Activated CD4-positive, alpha-beta T cell treated with anti-CD3 and anti-CD28 coated beads, Interleukin-2, Interleukin-6, amounts not matched to agents 100 ng/mL and 50 ng/mL, durations not matched to agents 16 hours and 8 hours (primary cell): Measurements from ENCODE around the gene P3H4.
A peak's percentile ranks its signal among the peaks of the same experiment; 100 is the strongest.
"Not testable (repeated sequence)": the region's sequence is repeated elsewhere in the genome, so short reads cannot be mapped to it uniquely, and the experiment has no call there.

Source experiments
- DNase-seq: peaks from one replicate; pipeline ENCODE4 v3.0.0-alpha.2; 2020

Gene P3H4

GRCh38 chr17:41811549-41812380 is at the start of gene P3H4:
TSS of gene P3H4 (minus strand) at chr17:41811949. CDS start at chr17:41811915, 34 bp downstream.
- peak; percentile 65 for DNase-seq

GRCh38 chr17:41860254-41860931 is 48.6 kb upstream of the P3H4 start:
- no peak for DNase-seq

GRCh38 chr17:41851382-41851781 is 39.6 kb upstream of the P3H4 start:
- not testable (repeated sequence) for DNase-seq

GRCh38 chr17:41849251-41849990 is 37.7 kb upstream of the P3H4 start:
- no peak for DNase-seq

GRCh38 chr17:41848788-41849187 is 37.0 kb upstream of the P3H4 start:
- no peak for DNase-seq

GRCh38 chr17:41844971-41845370 is 33.2 kb upstream of the P3H4 start:
- DNase-seq = no peak

- DNase-seq = not testable (repeated sequence)
Observed at GRCh38 chr17:41840781-41841180, 29.0 kb upstream of the P3H4 start.

DNA sequence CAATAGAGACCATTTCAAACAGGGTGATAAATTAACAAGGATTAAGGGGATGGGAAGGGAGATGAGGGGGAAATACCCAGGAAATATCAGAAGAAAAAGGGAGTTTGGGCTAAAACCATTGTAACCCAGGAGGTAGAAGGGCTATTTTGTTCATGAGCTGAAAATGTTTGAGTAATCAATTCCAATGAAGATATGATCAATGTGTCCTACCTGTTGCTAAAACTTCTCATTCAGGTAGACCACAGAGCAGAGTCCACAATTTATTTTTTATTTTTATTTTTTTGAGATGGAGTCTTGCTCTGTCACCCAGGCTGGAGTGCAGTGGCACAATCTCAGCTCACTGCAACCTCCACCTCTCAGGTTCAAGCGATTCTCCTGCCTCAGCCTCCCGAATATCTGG is 27.7 kb upstream of the P3H4 start:
- not testable (repeated sequence) for DNase-seq

GRCh38 chr17:41837761-41838538 is 26.2 kb upstream of the P3H4 start, which contains the start of gene KLHL10:
TSS of gene KLHL10 (plus strand) at chr17:41837825. CDS start at chr17:41837933, 108 bp downstream.
- DNase-seq = no peak

- no peak for DNase-seq
Observed at GRCh38 chr17:41836550-41837196, 24.9 kb upstream of the P3H4 start.

DNA sequence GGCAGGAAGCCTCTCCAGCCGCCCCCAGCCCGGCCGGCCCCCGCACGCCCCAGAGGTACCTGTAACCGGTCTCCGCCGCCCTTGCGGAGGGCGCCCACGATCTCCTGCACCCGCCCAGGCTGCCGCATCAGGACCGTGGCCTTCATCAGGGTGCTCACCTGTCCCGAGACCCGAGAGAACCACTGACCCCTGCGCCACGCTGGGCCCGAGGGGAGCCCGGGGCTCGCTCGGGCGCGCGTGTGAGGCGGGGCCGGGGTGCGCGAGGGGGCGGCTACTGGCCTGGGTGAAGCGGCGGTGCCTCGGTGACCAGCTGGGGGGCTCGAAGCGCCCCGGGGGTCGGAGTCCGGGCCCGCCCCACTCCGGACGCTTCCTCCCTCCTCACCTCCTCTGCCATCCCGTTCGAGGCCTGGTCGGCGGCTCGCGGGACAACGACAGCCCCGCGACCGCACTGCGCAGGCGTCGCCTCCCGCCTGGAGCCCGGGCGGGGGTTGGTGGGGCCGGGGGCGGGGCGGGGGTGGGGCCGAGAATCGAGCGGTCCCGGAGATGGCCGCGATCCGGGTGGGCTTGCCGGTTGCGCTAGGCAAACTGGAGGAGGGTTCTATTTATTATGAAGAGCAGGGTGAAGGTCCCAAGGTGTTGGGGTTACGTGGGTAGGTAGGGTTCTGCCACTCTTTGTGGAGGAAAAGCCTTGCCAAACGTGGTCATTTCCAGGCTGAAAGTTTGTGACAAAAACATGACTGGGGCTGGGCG is 24.2 kb upstream of the P3H4 start, which contains the start of gene NT5C3B:
Gene NT5C3B (minus strand): TSS at position 433 of the 750 bp plus-strand sequence. CDS start 39 bp downstream, at position 394.
- DNase-seq = peak; percentile 74

GRCh38 chr17:41835214-41835799 is 23.6 kb upstream of the P3H4 start:
- no peak for DNase-seq

DNA sequence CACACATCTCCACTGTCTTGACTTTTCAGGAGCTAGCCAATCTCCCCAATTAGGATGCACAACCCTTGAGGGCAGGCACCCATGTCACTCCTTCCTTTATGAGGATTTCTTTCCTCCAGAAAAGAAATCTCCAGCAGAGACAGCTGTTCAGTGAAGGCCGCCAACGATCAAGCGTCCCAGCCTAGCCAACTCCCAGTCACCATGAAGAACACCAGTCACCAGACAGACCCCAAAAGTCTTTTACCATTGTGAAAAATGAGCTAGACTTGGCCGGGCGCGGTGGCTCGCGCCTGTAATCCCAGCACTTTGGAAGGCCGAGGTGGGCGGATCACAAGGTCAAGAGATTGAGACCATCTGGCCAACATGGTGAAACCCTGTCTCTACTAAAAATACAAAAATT is 18.2 kb upstream of the P3H4 start:
- not testable (repeated sequence) for DNase-seq

DNA sequence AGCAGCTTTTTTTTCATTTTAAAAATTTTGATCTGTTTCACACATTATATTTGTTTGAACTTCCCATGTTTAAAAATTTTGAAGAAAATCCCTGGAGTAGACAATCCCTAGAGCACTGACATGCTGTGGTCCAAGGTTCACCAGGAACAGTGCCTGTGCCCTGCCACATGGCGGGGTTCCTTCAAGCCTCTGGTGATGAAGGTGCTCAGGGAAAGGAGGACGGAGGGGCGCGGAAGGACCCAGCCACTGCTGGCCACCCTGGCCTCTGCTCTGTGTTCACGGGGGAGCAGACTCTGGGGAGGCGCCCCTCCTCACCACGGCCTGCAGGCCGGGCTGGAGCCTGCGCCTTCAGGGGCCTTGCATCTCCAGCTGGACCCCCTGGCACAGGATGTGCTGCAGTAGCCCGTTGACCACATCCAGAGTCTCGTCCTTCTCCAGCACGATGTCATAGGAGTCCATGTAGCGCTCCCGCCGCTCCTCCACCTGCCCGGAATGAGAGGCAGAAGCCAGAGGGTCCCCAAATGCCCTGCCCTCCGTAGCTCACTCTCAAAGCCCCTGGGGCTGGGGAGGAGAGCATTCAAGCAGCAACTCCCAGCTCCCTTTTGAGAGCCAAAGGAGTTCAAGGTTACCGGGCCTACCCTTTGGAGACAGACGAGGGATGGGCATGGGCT is 13.6 kb upstream of the P3H4 start:
- no peak for DNase-seq

DNA sequence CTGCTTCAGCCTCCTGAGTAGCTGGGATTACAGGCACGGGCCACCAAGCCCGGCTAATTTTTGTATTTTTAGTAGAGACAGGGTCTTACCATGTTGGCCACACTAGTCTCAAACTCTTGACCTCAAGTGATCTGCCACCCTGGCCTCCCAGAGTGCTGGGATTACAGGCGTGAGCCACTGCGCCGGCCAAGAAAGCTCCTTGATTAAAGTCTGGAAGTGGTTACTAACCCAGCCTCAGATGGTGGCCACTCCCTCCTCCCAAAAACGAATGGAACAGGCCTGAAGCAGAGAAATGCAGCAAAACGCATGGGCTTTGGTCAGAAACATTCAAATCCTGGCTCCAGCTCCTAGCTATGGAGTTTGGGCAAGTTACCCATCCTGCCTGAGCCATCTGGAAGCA is 12.3 kb upstream of the P3H4 start:
- no peak for DNase-seq

DNA sequence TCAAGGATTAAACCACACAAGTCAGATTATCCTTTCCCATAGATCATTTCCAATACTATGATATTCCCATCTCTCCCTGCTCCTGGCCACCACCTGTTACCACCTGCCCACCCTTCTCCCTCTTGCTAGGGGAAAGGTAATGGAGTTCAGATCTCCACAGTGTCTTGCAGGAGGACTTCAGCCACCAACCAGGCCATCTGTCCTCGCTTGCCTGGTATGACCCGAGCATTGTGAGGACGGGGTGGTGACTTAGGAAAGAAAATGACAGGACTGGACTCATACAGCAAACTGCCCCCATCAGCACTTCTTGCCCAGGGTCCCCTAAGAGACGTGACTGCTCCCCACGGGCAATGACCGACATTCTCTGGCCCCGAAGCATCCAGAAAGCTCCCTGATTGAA is 11.8 kb upstream of the P3H4 start:
- DNase-seq = no peak

- no peak for DNase-seq
Observed at GRCh38 chr17:41823141-41823524, 11.4 kb upstream of the P3H4 start.

GRCh38 chr17:41822216-41823140 is 10.7 kb upstream of the P3H4 start:
- DNase-seq = no peak

- no peak for DNase-seq
Observed at GRCh38 chr17:41821776-41822175, 10.0 kb upstream of the P3H4 start.
